Measurements from ENCODE around the gene FAM219B. TPM values are rescaled to one million over a fixed set of nuclear protein-coding genes. Genes with fewer than 3 reads are reported as not detected.

Gene FAM219B
- total RNA-seq, 2 donors from 2014 or later = 25.4 to 42.8 TPM

Other genes with a start within 250 kb of the FAM219B start
- gene EDC3, start 210.8 kb downstream of the FAM219B start, total RNA-seq = 1 to 10 TPM; 6.7 to 9.2 TPM
- gene CYP1A1, start 181.3 kb downstream of the FAM219B start, total RNA-seq = 1 to 10 TPM in 1 of 2 donors, not detected in 1; 1.6 TPM
- gene CYP1A2, start 158.0 kb downstream of the FAM219B start, total RNA-seq = not detected
- gene CSK, start 124.8 kb downstream of the FAM219B start, total RNA-seq = 10 to 100 TPM; 11.2 to 15.2 TPM
- not detected for gene LMAN1L, start 94.0 kb downstream of the FAM219B start, total RNA-seq
- gene CPLX3, start 80.2 kb downstream of the FAM219B start, total RNA-seq = not detected
- gene ULK3, start 63.7 kb downstream of the FAM219B start, total RNA-seq = 10 to 100 TPM; 74.2 to 76.3 TPM
- 10 to 100 TPM; 33.5 to 36.9 TPM for gene SCAMP2, start 33.5 kb downstream of the FAM219B start, total RNA-seq
- 10 to 100 TPM; 47.5 to 80.4 TPM for gene MPI, start 16.8 kb downstream of the FAM219B start, total RNA-seq
- 10 to 100 TPM; 50.1 to 61.5 TPM for gene COX5A, start 31.2 kb upstream of the FAM219B start, total RNA-seq
- 10 to 100 TPM in 1 of 2 donors, 1 to 10 TPM in 1; 9.1 to 11.5 TPM for gene RPP25, start 49.9 kb upstream of the FAM219B start, total RNA-seq
- 10 to 100 TPM; 21.1 to 30.4 TPM for gene SCAMP5, start 88.7 kb upstream of the FAM219B start, total RNA-seq
- 10 to 100 TPM; 12.5 to 13.2 TPM for gene PPCDC, start 116.7 kb upstream of the FAM219B start, total RNA-seq